HFFc6 (cell line): ENCODE data around the gene SFXN4. TPM values are rescaled to one million over a fixed set of nuclear protein-coding genes. Genes with fewer than 3 reads are reported as not detected.
A peak's percentile ranks its signal among the peaks of the same experiment; 100 is the strongest.
"Not testable (repeated sequence)": the region's sequence is repeated elsewhere in the genome, so short reads cannot be mapped to it uniquely, and the experiment has no call there.

Source experiments
- DNase-seq: peaks from one replicate; pipeline ENCODE4 v3.0.0-alpha.2; 2018
- H3K27ac Mint-ChIP-seq: 2 replicates; pipeline ENCODE4 v1.8.0; 2020; ENCODE audit warnings: mild to moderate bottlenecking, mixed read lengths
- H3K27me3 Mint-ChIP-seq: 2 replicates; pipeline ENCODE4 v1.8.0; 2021; ENCODE audit warnings: mild to moderate bottlenecking, moderate library complexity, mixed read lengths; ENCODE audit not compliant: insufficient read depth
- H3K36me3 Mint-ChIP-seq: 2 replicates; pipeline ENCODE4 v1.8.0; 2021; ENCODE audit warnings: low read depth, mixed read lengths
- H3K4me1 Mint-ChIP-seq: 2 replicates; pipeline ENCODE4 v1.8.0; 2020; ENCODE audit warnings: low read depth, mixed read lengths
- H3K4me3 Mint-ChIP-seq: 2 replicates; pipeline ENCODE4 v1.8.0; 2020; ENCODE audit warnings: mild to moderate bottlenecking, moderate library complexity, mixed read lengths
- H3K9me3 Mint-ChIP-seq: 2 replicates; pipeline ENCODE4 v1.8.0; 2020; ENCODE audit warnings: mild to moderate bottlenecking, mixed read lengths
- total RNA-seq, 6 experiments: library from RNA; stranded (reverse); fragmentation: NEBNext Ultra II Directional; extraction: Animal tissue kit (Norgen Biotek cat#: 25700); gene quantifications; 2 replicates in 1 of 6; 3 replicates in 5 of 6; pipeline ENCODE4 v1.2.3, GENCODE V29; 2021
- TF ChIP-seq, protein P1 (sequence below): fragments of 200-600 bp; sonication (generic); IDR thresholded peaks from 2 replicates; pipeline ENCODE4 v1.5.0; 2021; ENCODE audit warnings: antibody characterized with exemption, mild to moderate bottlenecking

SFXN4 gene
- total RNA-seq, 6 experiments from 2014 or later, result 10.9 to 18.5 (median 14.2) TPM

DNA sequence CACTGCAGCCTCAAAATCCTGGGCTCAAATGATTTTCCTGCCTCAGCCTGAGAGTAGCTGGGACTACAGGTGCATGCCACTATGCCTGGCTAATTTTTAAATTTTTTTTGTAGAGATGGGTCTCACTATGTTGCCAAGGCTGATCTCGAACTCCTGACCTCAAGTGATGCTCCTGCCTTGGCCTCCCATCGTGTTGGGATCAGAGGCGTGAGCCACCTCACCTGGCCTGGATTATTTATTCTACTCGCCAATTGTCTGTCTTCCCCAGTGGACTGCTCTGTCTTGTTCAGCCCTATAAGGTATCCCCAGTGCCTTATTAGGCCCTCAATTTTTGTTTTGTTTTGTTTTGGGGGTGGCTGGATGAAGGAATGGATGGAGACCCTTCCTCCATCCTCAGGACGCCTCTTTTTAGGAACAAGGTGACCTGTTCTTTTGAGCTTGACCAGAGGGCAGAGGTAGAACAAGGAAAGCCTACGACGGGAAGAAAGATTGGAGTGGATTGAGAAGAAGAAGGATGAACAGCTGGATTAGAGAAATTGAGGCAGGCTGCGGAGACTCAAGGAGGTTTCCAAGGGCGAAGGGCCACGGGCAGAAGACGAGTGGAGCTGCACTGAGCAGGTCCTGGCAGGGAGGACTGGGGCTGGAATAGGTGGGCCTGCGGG lies 62.1 kb downstream of the SFXN4 start:
- no peak for DNase-seq
- peaks cover 19% of the 10 kb centered on the region for H3K4me1 Mint-ChIP-seq
- peak overlapping the region; percentile 70 for H3K4me3 Mint-ChIP-seq
- H3K36me3 Mint-ChIP-seq, result peaks cover 5% of the 10 kb centered on the region; the same call in 1 of the 2 replicates
- TF ChIP-seq, protein P1, sequence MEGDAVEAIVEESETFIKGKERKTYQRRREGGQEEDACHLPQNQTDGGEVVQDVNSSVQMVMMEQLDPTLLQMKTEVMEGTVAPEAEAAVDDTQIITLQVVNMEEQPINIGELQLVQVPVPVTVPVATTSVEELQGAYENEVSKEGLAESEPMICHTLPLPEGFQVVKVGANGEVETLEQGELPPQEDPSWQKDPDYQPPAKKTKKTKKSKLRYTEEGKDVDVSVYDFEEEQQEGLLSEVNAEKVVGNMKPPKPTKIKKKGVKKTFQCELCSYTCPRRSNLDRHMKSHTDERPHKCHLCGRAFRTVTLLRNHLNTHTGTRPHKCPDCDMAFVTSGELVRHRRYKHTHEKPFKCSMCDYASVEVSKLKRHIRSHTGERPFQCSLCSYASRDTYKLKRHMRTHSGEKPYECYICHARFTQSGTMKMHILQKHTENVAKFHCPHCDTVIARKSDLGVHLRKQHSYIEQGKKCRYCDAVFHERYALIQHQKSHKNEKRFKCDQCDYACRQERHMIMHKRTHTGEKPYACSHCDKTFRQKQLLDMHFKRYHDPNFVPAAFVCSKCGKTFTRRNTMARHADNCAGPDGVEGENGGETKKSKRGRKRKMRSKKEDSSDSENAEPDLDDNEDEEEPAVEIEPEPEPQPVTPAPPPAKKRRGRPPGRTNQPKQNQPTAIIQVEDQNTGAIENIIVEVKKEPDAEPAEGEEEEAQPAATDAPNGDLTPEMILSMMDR, result no peak
- H3K27me3 Mint-ChIP-seq, result peaks cover 3% of the 10 kb centered on the region; the same call in 1 of the 2 replicates
- H3K27ac Mint-ChIP-seq, result no peak overlapping the region
- no peaks in the 10 kb centered on the region for H3K9me3 Mint-ChIP-seq

- Mint-ChIP-seq H3K4me1 (peaks cover 19% of the 10 kb centered on the region), H3K27me3 (0 out of 2 replicates have a peak, but pooled peaks cover 2% of the 10 kb centered on the region), H3K36me3 (no peaks in the 10 kb centered on the region), H3K27ac (no peak overlapping the region; the same call in 1 of the 2 replicates), H3K9me3 (no peaks in the 10 kb centered on the region), H3K4me3 (peak overlapping the region; percentile 47; the same call in 1 of the 2 replicates)
- DNase-seq, result no peak
- TF ChIP-seq, protein P1, result no peak
These were observed 64.0 kb downstream of the SFXN4 start for GRCh38 chr10:119101366-119102098.

GRCh38 chr10:119100434-119101238 lies 64.9 kb downstream of the SFXN4 start:
- peak overlapping the region; percentile 5; the same call in 1 of the 2 replicates for H3K27ac Mint-ChIP-seq

GRCh38 chr10:119098576-119098975 lies 66.9 kb downstream of the SFXN4 start:
- Mint-ChIP-seq H3K27me3 (peaks cover 3% of the 10 kb centered on the region), H3K4me1 (peaks cover 19% of the 10 kb centered on the region), H3K27ac (no peak overlapping the region), H3K36me3 (no peaks in the 10 kb centered on the region), H3K9me3 (no peaks in the 10 kb centered on the region), H3K4me3 (no peak overlapping the region)
- no peak for DNase-seq
- TF ChIP-seq, protein P1, result no peak

More at GRCh38 chr10:119100434-119101238, 64.9 kb downstream of the SFXN4 start:
- Mint-ChIP-seq H3K9me3 (no peaks in the 10 kb centered on the region), H3K36me3 (no peaks in the 10 kb centered on the region), H3K4me1 (peaks cover 19% of the 10 kb centered on the region), H3K4me3 (no peak overlapping the region), H3K27me3 (peaks cover 2% of the 10 kb centered on the region; the same call in 1 of the 2 replicates)
- TF ChIP-seq, protein P1, result no peak
- DNase-seq, result no peak

GRCh38 chr10:119096641-119097415 lies 68.7 kb downstream of the SFXN4 start:
- not testable (repeated sequence) for H3K36me3 Mint-ChIP-seq, H3K27ac Mint-ChIP-seq, DNase-seq, H3K27me3 Mint-ChIP-seq, H3K9me3 Mint-ChIP-seq, H3K4me3 Mint-ChIP-seq
- peaks cover 17% of the 10 kb centered on the region for H3K4me1 Mint-ChIP-seq
